ENCODE measurements around the gene CRYGN. TPM values are rescaled to one million over a fixed set of nuclear protein-coding genes. Genes with fewer than 3 reads are reported as not detected.

The CRYGN gene
- total and polyA plus RNA-seq, 4 donors = under 0.01 to 0.02 TPM; not detected in 2

DNA sequence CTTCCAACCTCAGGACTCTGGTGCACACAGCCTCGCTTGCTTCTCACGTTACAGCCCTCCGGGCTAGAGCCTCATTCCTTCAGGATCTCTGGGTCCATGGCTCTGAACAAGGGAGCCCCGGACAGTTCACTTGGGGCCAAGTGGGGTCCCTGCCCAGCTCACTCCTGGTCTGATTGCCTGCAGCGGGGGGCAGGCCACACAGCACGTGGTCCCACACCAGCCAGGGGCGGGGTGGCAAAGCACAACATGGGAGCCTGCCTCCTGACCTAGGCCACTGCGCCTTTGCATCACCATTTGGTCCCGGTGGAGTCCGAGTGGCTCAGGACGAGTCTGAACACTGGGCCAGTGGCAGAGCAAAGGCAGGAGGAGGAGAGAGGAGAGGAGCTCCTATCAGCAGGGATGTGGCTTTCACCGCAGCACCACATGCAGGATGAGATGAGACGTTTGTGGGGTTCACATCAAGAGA lies 13.4 kb upstream of the CRYGN start:
- no peak overlapping the region for H3K9ac ChIP-seq (ENCODE audit: low read depth in 1 of 2, low read length in 2 of 2)
- TF ChIP-seq NR2F2 (IDR thresholded peaks at IDR 0.05) (no peak), FOXA2 (IDR thresholded peaks at IDR 0.05) (no peak), RXRA (IDR thresholded peaks at IDR 0.05) (no peak), FOXA1 (IDR thresholded peaks at IDR 0.05) (no peak), JUND (IDR thresholded peaks at IDR 0.05) (no peak), EGR1 (IDR thresholded peaks at IDR 0.05; ENCODE audit: low read depth in 2 of 2) (no peak), HNF4A (conservative IDR thresholded peaks at IDR 0.05) (no peak), SP1 (IDR thresholded peaks at IDR 0.05) (no peak), RAD21 (IDR thresholded peaks at IDR 0.05) (no peak), TAF1 (conservative IDR thresholded peaks at IDR 0.05) (no peak), GABPA (IDR thresholded peaks at IDR 0.05 in 1 of 2, conservative IDR thresholded peaks at IDR 0.05 in 1 of 2) (no peak)
- TF ChIP-seq, protein P1, sequence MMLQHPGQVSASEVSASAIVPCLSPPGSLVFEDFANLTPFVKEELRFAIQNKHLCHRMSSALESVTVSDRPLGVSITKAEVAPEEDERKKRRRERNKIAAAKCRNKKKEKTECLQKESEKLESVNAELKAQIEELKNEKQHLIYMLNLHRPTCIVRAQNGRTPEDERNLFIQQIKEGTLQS (IDR thresholded peaks at IDR 0.05) = no peak
- TF ChIP-seq, protein P2, sequence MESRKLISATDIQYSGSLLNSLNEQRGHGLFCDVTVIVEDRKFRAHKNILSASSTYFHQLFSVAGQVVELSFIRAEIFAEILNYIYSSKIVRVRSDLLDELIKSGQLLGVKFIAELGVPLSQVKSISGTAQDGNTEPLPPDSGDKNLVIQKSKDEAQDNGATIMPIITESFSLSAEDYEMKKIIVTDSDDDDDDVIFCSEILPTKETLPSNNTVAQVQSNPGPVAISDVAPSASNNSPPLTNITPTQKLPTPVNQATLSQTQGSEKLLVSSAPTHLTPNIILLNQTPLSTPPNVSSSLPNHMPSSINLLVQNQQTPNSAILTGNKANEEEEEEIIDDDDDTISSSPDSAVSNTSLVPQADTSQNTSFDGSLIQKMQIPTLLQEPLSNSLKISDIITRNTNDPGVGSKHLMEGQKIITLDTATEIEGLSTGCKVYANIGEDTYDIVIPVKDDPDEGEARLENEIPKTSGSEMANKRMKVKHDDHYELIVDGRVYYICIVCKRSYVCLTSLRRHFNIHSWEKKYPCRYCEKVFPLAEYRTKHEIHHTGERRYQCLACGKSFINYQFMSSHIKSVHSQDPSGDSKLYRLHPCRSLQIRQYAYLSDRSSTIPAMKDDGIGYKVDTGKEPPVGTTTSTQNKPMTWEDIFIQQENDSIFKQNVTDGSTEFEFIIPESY (IDR thresholded peaks at IDR 0.05) = no peak
- TF ChIP-seq, protein P3, sequence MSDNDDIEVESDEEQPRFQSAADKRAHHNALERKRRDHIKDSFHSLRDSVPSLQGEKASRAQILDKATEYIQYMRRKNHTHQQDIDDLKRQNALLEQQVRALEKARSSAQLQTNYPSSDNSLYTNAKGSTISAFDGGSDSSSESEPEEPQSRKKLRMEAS (IDR thresholded peaks at IDR 0.05) = no peak
- TF ChIP-seq, protein P4, sequence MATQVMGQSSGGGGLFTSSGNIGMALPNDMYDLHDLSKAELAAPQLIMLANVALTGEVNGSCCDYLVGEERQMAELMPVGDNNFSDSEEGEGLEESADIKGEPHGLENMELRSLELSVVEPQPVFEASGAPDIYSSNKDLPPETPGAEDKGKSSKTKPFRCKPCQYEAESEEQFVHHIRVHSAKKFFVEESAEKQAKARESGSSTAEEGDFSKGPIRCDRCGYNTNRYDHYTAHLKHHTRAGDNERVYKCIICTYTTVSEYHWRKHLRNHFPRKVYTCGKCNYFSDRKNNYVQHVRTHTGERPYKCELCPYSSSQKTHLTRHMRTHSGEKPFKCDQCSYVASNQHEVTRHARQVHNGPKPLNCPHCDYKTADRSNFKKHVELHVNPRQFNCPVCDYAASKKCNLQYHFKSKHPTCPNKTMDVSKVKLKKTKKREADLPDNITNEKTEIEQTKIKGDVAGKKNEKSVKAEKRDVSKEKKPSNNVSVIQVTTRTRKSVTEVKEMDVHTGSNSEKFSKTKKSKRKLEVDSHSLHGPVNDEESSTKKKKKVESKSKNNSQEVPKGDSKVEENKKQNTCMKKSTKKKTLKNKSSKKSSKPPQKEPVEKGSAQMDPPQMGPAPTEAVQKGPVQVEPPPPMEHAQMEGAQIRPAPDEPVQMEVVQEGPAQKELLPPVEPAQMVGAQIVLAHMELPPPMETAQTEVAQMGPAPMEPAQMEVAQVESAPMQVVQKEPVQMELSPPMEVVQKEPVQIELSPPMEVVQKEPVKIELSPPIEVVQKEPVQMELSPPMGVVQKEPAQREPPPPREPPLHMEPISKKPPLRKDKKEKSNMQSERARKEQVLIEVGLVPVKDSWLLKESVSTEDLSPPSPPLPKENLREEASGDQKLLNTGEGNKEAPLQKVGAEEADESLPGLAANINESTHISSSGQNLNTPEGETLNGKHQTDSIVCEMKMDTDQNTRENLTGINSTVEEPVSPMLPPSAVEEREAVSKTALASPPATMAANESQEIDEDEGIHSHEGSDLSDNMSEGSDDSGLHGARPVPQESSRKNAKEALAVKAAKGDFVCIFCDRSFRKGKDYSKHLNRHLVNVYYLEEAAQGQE (IDR thresholded peaks at IDR 0.05) = no peak
- H3K27me3 ChIP-seq (ENCODE audit: control insufficient read depth in 4 of 4, insufficient read depth in 4 of 4, low read length in 3 of 4) = no peaks in the 10 kb centered on the region
- H3K27ac ChIP-seq (ENCODE audit: low read depth in 1 of 2, low read length in 2 of 2) = no peak overlapping the region
- 86% methylated on average over 13 of the region's 13 CpGs for WGBS
- H3K36me3 ChIP-seq (ENCODE audit: control insufficient read depth in 4 of 4, insufficient read depth in 3 of 4, low read depth in 1 of 4, low read length in 3 of 4) = no peaks in the 10 kb centered on the region
- no peaks in the 10 kb centered on the region for H3K9me3 ChIP-seq (ENCODE audit: control insufficient read depth in 4 of 4, low read length in 3 of 4)
- DNase-seq (ENCODE audit: low spot score) = no peak
- peaks cover 0 to under 1% (median 0%) of the 10 kb centered on the region in 4 donors for H3K4me1 ChIP-seq (ENCODE audit: control insufficient read depth in 4 of 4, insufficient read depth in 4 of 4, low read length in 3 of 4)
- H3K4me3 ChIP-seq (ENCODE audit: low read depth in 1 of 3, low read length in 3 of 3) = no peak overlapping the region

DNA sequence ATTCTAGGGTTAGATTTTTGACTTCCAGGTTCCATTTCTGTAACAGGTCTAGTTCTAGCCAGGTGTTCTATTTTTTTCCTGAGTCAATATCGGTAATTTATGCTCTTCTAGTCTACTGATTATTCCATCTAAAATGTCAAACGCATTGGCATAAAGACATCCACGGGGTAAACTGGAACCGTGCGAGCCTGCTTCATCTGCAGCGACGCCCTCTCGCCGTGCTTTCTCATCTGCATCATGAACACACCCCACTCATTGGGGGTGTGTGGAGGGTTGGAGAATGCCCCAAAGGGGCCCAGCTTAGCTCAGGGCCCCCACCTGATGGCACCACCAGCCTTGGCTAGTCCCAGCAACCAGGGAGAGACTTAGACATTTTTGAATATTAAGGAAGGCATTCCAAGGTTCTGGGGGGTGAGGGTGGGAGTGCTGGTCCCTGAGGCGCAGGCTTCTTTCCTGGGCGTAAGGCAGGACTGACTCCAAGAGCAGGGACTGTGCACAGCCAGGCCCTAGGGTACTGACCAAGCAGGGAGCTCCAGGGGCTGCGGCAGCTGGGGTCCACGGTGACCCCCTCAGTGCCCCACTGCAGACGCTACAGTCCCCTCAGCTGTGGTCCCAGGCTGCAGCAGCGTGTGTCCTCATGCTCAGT lies 12.9 kb upstream of the CRYGN start:
- no peaks in the 10 kb centered on the region for H3K36me3 ChIP-seq (ENCODE audit: control insufficient read depth in 4 of 4, insufficient read depth in 3 of 4, low read depth in 1 of 4, low read length in 3 of 4)
- H3K4me3 ChIP-seq (ENCODE audit: low read depth in 1 of 3, low read length in 3 of 3) = no peak overlapping the region
- no peaks in the 10 kb centered on the region for H3K27me3 ChIP-seq (ENCODE audit: control insufficient read depth in 4 of 4, insufficient read depth in 4 of 4, low read length in 3 of 4)
- peaks cover 0 to 2% (median 0%) of the 10 kb centered on the region in 4 donors for H3K4me1 ChIP-seq (ENCODE audit: control insufficient read depth in 4 of 4, insufficient read depth in 4 of 4, low read length in 3 of 4)
- no peak overlapping the region for H3K27ac ChIP-seq (ENCODE audit: low read depth in 1 of 2, low read length in 2 of 2)
- no peak overlapping the region for H3K9ac ChIP-seq (ENCODE audit: low read depth in 1 of 2, low read length in 2 of 2)
- no peak for DNase-seq (ENCODE audit: low spot score)
- TF ChIP-seq FOXA2 (IDR thresholded peaks at IDR 0.05) (no peak), RAD21 (IDR thresholded peaks at IDR 0.05) (no peak), JUND (IDR thresholded peaks at IDR 0.05) (no peak), HNF4G (IDR thresholded peaks at IDR 0.05) (no peak), FOXA1 (IDR thresholded peaks at IDR 0.05) (no peak), YY1 (IDR thresholded peaks at IDR 0.05) (no peak), RXRA (IDR thresholded peaks at IDR 0.05) (no peak), SP1 (IDR thresholded peaks at IDR 0.05) (no peak)
- TF ChIP-seq, protein P1 (IDR thresholded peaks at IDR 0.05) = no peak
- H3K9me3 ChIP-seq (ENCODE audit: control insufficient read depth in 4 of 4, low read length in 3 of 4) = no peaks in the 10 kb centered on the region
- 87% methylated on average over 15 of the region's 15 CpGs for WGBS

Measured in liver (tissue), 9 donors.